A549 (cell line): ENCODE measurements around the gene DPF1.

ENCODE experiments used
- BHLHE40 ChIP-seq: IDR thresholded peaks from 2 replicates; pipeline ENCODE4 v1.6.1; 2012; ENCODE audit warnings: low read depth, low read length, inconsistent platforms
- CEBPB ChIP-seq, 2 experiments: fragments of >200 bp in 1 of 2; sonication (Bioruptor Twin) in 1 of 2; formaldehyde crosslinking in 1 of 2; IDR thresholded peaks; 2 replicates each; pipeline ENCODE4 v1.6.1; 2012 to 2016
- MYC ChIP-seq: IDR thresholded peaks from 2 replicates; pipeline ENCODE4 v1.6.1; 2012; ENCODE audit warnings: mild to moderate bottlenecking, inconsistent platforms, low read length, improper control_type of control experiment, borderline replicate concordance
- NFE2L2 ChIP-seq: fragments of 150-350 bp; conservative IDR thresholded peaks from 2 replicates; pipeline ENCODE4 v1.6.1; 2014; ENCODE audit warnings: low read length
- POLR2A ChIP-seq: IDR thresholded peaks from 2 replicates; pipeline ENCODE4 v1.6.1; 2012; ENCODE audit warnings: mild to moderate bottlenecking, low read length
- RAD21 ChIP-seq, 2 experiments: fragments of >200 bp in 1 of 2; sonication (Bioruptor Twin) in 1 of 2; formaldehyde crosslinking in 1 of 2; IDR thresholded peaks in 1 of 2; conservative IDR thresholded peaks in 1 of 2; 2 replicates in 1 of 2; 3 replicates in 1 of 2; pipeline ENCODE4 v1.6.1; 2012 to 2018; ENCODE audit warnings: inconsistent platforms in 1 of 2
- RFX5 ChIP-seq: fragments of 450-650 bp; IDR thresholded peaks from 2 replicates; pipeline ENCODE4 v1.7.1; 2014; ENCODE audit warnings: antibody characterized with exemption, mild to moderate bottlenecking, moderate library complexity
- TP53 ChIP-seq: fragments of 250-450 bp; sonication (Bioruptor Pico); IDR thresholded peaks from 2 replicates; pipeline ENCODE4 v1.5.0; 2021; ENCODE audit warnings: mild to moderate bottlenecking, moderate library complexity
- TF ChIP-seq, protein P1 (sequence below): fragments of 200-600 bp; sonication (generic); IDR thresholded peaks from 2 replicates; pipeline ENCODE4 v1.6.1; 2016; ENCODE audit warnings: antibody characterized with exemption, mild to moderate bottlenecking, moderate library complexity
- TF ChIP-seq, protein P2 (sequence below): fragments of >200 bp; sonication (Bioruptor Twin); formaldehyde crosslinking; IDR thresholded peaks from 3 replicates; pipeline ENCODE4 v1.5.1; 2016
- TF ChIP-seq, protein P3 (sequence below): fragments of 150-350 bp; IDR thresholded peaks from 2 replicates; pipeline ENCODE4 v1.6.1; 2014; ENCODE audit warnings: low read depth, mild to moderate bottlenecking, low read length
- TF ChIP-seq, protein P4 (sequence below): fragments of 250-450 bp; sonication (Bioruptor Pico); IDR thresholded peaks from 2 replicates; pipeline ENCODE4 v1.5.0; 2021; ENCODE audit warnings: mild to moderate bottlenecking, moderate library complexity, borderline replicate concordance
- TF ChIP-seq, protein P5 (sequence below): fragments of >200 bp; sonication (Bioruptor Twin); formaldehyde crosslinking; IDR thresholded peaks from 3 replicates; pipeline ENCODE4 v1.6.1; 2016

DNA sequence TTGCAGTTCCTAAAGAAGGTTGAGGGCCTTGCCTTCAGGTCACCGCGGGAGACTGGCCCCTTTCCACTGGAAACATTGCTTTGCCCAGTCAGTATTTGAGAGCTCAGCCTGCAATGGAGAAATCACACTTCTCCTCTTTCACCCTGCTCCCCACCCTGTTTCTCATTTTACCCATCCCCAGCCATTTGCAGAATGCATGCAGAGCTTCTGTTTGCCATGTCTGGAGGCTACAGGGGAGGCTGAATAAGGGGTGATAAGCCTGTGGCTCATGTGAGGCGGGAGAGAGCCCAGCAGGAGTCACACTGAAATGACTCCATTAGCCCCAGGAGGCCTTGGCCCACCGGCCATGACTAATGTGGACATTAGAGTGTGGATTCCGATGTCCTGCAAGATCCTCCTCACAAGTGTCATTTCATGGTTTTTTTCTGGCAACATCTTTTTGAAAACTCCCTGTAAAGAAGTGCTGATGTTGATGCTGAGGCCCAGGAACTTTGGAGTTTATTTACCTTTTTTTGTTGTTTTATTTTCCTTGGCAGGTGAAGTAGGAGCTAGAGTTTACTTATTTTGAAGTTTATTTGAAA is 46.7 kb upstream of the DPF1 start:
- no peak for TF ChIP-seq RFX5
- TF ChIP-seq, protein P1, sequence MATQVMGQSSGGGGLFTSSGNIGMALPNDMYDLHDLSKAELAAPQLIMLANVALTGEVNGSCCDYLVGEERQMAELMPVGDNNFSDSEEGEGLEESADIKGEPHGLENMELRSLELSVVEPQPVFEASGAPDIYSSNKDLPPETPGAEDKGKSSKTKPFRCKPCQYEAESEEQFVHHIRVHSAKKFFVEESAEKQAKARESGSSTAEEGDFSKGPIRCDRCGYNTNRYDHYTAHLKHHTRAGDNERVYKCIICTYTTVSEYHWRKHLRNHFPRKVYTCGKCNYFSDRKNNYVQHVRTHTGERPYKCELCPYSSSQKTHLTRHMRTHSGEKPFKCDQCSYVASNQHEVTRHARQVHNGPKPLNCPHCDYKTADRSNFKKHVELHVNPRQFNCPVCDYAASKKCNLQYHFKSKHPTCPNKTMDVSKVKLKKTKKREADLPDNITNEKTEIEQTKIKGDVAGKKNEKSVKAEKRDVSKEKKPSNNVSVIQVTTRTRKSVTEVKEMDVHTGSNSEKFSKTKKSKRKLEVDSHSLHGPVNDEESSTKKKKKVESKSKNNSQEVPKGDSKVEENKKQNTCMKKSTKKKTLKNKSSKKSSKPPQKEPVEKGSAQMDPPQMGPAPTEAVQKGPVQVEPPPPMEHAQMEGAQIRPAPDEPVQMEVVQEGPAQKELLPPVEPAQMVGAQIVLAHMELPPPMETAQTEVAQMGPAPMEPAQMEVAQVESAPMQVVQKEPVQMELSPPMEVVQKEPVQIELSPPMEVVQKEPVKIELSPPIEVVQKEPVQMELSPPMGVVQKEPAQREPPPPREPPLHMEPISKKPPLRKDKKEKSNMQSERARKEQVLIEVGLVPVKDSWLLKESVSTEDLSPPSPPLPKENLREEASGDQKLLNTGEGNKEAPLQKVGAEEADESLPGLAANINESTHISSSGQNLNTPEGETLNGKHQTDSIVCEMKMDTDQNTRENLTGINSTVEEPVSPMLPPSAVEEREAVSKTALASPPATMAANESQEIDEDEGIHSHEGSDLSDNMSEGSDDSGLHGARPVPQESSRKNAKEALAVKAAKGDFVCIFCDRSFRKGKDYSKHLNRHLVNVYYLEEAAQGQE: no peak
- peak; percentile 32 to 45; a peak in 2 of 5 replicates for TF ChIP-seq RAD21 (conservative IDR thresholded peaks at IDR 0.05 in 1 of 2, IDR thresholded peaks at IDR 0.05 in 1 of 2)
- TF ChIP-seq, protein P2, sequence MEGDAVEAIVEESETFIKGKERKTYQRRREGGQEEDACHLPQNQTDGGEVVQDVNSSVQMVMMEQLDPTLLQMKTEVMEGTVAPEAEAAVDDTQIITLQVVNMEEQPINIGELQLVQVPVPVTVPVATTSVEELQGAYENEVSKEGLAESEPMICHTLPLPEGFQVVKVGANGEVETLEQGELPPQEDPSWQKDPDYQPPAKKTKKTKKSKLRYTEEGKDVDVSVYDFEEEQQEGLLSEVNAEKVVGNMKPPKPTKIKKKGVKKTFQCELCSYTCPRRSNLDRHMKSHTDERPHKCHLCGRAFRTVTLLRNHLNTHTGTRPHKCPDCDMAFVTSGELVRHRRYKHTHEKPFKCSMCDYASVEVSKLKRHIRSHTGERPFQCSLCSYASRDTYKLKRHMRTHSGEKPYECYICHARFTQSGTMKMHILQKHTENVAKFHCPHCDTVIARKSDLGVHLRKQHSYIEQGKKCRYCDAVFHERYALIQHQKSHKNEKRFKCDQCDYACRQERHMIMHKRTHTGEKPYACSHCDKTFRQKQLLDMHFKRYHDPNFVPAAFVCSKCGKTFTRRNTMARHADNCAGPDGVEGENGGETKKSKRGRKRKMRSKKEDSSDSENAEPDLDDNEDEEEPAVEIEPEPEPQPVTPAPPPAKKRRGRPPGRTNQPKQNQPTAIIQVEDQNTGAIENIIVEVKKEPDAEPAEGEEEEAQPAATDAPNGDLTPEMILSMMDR: no peak
- TF ChIP-seq, protein P3, sequence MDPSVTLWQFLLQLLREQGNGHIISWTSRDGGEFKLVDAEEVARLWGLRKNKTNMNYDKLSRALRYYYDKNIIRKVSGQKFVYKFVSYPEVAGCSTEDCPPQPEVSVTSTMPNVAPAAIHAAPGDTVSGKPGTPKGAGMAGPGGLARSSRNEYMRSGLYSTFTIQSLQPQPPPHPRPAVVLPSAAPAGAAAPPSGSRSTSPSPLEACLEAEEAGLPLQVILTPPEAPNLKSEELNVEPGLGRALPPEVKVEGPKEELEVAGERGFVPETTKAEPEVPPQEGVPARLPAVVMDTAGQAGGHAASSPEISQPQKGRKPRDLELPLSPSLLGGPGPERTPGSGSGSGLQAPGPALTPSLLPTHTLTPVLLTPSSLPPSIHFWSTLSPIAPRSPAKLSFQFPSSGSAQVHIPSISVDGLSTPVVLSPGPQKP: no peak
- TF ChIP-seq CEBPB (IDR thresholded peaks at IDR 0.05): peak; percentile 25 to 66; a peak in 2 of 4 replicates
- TF ChIP-seq, protein P4, sequence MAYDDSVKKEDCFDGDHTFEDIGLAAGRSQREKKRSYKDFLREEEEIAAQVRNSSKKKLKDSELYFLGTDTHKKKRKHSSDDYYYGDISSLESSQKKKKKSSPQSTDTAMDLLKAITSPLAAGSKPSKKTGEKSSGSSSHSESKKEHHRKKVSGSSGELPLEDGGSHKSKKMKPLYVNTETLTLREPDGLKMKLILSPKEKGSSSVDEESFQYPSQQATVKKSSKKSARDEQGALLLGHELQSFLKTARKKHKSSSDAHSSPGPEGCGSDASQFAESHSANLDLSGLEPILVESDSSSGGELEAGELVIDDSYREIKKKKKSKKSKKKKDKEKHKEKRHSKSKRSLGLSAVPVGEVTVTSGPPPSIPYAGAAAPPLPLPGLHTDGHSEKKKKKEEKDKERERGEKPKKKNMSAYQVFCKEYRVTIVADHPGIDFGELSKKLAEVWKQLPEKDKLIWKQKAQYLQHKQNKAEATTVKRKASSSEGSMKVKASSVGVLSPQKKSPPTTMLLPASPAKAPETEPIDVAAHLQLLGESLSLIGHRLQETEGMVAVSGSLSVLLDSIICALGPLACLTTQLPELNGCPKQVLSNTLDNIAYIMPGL (CRISPR knock-in tag): no peak
- no peak for TF ChIP-seq POLR2A
- no peak for TF ChIP-seq TP53 (CRISPR knock-in tag)
- no peak for TF ChIP-seq NFE2L2
- TF ChIP-seq MYC: 0 out of 2 replicates have a peak, but pooled peaks have one; percentile 57
- no peak for TF ChIP-seq BHLHE40
- TF ChIP-seq, protein P5, sequence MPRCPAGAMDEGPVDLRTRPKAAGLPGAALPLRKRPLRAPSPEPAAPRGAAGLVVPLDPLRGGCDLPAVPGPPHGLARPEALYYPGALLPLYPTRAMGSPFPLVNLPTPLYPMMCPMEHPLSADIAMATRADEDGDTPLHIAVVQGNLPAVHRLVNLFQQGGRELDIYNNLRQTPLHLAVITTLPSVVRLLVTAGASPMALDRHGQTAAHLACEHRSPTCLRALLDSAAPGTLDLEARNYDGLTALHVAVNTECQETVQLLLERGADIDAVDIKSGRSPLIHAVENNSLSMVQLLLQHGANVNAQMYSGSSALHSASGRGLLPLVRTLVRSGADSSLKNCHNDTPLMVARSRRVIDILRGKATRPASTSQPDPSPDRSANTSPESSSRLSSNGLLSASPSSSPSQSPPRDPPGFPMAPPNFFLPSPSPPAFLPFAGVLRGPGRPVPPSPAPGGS: peak; percentile 70; the same call in 1 of the 3 replicates
